ENCODE measurements around the gene DLL1.

The DLL1 gene

DNA sequence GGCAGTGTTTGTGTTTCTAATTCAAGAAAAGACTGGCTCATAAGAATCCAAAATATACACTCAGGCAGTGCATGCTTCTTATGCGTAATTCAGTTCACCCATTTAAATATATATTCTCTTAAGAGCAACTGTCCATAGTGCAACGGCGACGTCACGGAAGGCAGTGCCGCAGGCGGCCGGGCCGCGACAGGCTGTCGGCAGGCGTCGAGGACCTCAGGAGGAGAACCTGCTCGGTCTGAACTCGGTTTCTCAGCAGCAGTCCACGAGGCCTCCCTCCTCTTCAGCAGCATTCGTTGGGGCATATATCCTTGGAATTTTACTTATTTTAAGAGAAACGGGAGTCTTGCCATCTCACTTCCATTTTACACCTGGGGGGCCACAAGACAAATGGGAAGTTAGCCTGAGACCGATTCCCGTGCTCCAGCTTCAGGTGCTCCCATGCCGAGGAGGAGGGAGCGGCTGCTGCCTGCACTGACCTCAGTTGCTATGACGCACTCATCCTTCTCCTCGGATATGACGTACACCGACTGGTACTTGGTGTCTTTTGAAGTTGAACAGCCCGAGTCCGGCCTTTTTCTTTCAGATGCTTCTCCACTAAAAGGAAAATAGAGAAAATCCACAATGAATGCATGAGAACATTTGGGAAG is 8.2 kb downstream of the DLL1 start:
- no peak for DNase-seq (ENCODE audit: low read depth)
- no peak for TF ChIP-seq CTCF (conservative IDR thresholded peaks at IDR 0.05; ENCODE audit: control insufficient read depth, insufficient read depth, low read depth, low read length)
- H3K4me3 ChIP-seq (ENCODE audit: control insufficient read depth, low read depth, low read length) = no peak overlapping the region

- H3K4me3 ChIP-seq (ENCODE audit: control insufficient read depth, low read depth, low read length) = no peak overlapping the region
- no peak for TF ChIP-seq CTCF (conservative IDR thresholded peaks at IDR 0.05; ENCODE audit: control insufficient read depth, insufficient read depth, low read depth, low read length)
- DNase-seq (ENCODE audit: low read depth) = no peak
Observed at GRCh38 chr6:170281331-170282292, 9.3 kb downstream of the DLL1 start.

DNA sequence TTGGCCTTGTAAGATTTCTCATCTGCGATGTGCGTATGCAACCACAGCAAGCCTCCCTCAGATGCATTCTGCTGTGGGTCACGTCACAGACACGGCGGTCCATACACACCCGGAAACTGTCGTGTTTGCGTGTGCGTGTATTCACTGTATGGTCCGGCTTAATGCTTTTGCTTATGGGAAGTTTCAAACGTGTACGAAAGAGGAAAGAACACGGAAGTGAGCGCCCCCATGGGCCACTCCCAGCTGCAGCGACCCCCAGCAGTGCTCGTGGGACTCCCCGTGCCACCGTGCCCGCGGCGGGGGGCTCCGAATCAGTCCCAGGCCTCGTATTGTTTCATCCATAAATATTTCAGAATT is 10.2 kb downstream of the DLL1 start:
- peak overlapping the region; percentile 43 for H3K4me3 ChIP-seq (ENCODE audit: control insufficient read depth, low read depth, low read length)
- no peak for TF ChIP-seq CTCF (conservative IDR thresholded peaks at IDR 0.05; ENCODE audit: control insufficient read depth, insufficient read depth, low read depth, low read length)

GRCh38 chr6:170279977-170280688 is 10.7 kb downstream of the DLL1 start:
- peak; percentile 60 for DNase-seq (ENCODE audit: low read depth)
- peak overlapping the region; percentile 43 for H3K4me3 ChIP-seq (ENCODE audit: control insufficient read depth, low read depth, low read length)
- no peak for TF ChIP-seq CTCF (conservative IDR thresholded peaks at IDR 0.05; ENCODE audit: control insufficient read depth, insufficient read depth, low read depth, low read length)

More for the DNA sequence above, 10.2 kb downstream of the DLL1 start:
- DNase-seq (ENCODE audit: low read depth) = no peak

DNA sequence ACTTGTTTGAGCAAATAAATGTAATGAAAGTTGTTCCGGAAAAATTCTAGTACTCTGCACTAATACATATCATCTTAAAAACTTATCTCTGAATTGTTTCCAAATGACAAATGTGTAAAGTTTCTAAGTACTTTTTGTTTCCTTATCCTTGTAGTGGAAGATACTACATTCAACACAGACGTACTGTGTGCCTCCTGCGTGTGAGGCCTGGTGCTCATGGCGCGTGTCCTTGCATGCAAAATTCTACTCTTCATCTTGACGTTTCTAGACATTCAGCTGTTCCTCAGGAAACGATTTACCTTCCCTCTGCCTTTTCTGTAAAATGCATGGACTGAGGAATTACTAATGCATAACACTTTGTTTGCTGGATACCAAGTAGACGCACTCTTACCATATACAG is 11.5 kb downstream of the DLL1 start:
- H3K4me3 ChIP-seq (ENCODE audit: control insufficient read depth, low read depth, low read length) = no peak overlapping the region
- TF ChIP-seq CTCF (conservative IDR thresholded peaks at IDR 0.05; ENCODE audit: control insufficient read depth, insufficient read depth, low read depth, low read length) = no peak
- DNase-seq (ENCODE audit: low read depth) = no peak

DNA sequence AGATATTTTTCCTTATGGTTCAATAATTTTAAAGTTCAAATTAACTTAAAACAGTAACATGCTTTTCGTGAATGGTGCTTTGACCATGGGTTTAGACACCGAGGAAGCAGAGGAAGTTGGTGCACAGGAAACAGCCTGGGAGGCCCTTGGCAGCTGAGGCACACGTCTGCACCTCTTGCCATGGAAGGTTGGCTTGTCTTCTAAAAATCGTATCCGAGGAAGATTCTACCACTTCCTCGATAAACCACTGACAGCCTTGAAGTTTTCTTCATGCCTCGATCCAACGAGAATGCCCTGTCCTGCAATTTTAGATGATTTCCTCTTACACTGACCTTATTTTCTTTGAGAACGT is 12.2 kb downstream of the DLL1 start:
- TF ChIP-seq CTCF (conservative IDR thresholded peaks at IDR 0.05; ENCODE audit: control insufficient read depth, insufficient read depth, low read depth, low read length) = no peak
- no peak overlapping the region for H3K4me3 ChIP-seq (ENCODE audit: control insufficient read depth, low read depth, low read length)
- DNase-seq (ENCODE audit: low read depth) = no peak
